Measurements from ENCODE around the gene TMTC4. TPM values are rescaled to one million over a fixed set of nuclear protein-coding genes. Genes with fewer than 3 reads are reported as not detected.

Gene TMTC4
- total RNA-seq, 1 experiment from 2014 or later = 45.4 TPM

- H3K27me3 ChIP-seq (replicated peaks; ENCODE audit: control insufficient read depth, insufficient read depth, low read length) = no peaks in the 10 kb centered on the region
- peak; percentile 26 to 61 for TF ChIP-seq CTCF (IDR thresholded peaks at IDR 0.05; ENCODE audit: insufficient read depth in 1 of 2, low read depth in 1 of 2, low read length in 1 of 2, severe bottlenecking in 1 of 2, unreplicated experiment in 1 of 2)
- intact Hi-C loops (cut with micrococcal nuclease; ENCODE audit: unreplicated experiment) = no loop called here
- H3K36me3 Mint-ChIP-seq (ENCODE audit: insufficient read depth, unreplicated experiment) = no peaks in the 10 kb centered on the region
- ChIA-PET POLR2A (no interaction called here), CTCF (no interaction called here)
- no peak overlapping the region for H3K27ac Mint-ChIP-seq (ENCODE audit: unreplicated experiment)
- H3K9me3 ChIP-seq = no peaks in the 10 kb centered on the region
- no peaks in the 10 kb centered on the region for H3K27me3 Mint-ChIP-seq (ENCODE audit: insufficient read depth, unreplicated experiment)
- no peak overlapping the region for H3K4me3 Mint-ChIP-seq (ENCODE audit: unreplicated experiment)
- peak in 1 of 2 experiments; percentile 34 for DNase-seq
- BruUV-seq (replicated peaks) = no TSS peak
- H3K4me3 ChIP-seq (ENCODE audit: low read depth, low read length) = no peak overlapping the region
- H3K4me1 Mint-ChIP-seq (ENCODE audit: low read depth, unreplicated experiment) = peaks cover 7% of the 10 kb centered on the region
- no peaks in the 10 kb centered on the region for H3K4me1 ChIP-seq
- H3K36me3 ChIP-seq (ENCODE audit: control insufficient read depth, insufficient read depth, low read length) = no peaks in the 10 kb centered on the region
- H3K9me3 Mint-ChIP-seq (ENCODE audit: unreplicated experiment) = peaks cover 6% of the 10 kb centered on the region
These were observed 79.9 kb downstream of the TMTC4 start for GRCh38 chr13:100594731-100595130.

GRCh38 chr13:100594255-100594654 is 80.3 kb downstream of the TMTC4 start:
- CTCF ChIA-PET = no interaction called here
- Mint-ChIP-seq H3K9me3 (ENCODE audit: unreplicated experiment) (peaks cover 6% of the 10 kb centered on the region), H3K36me3 (ENCODE audit: insufficient read depth, unreplicated experiment) (peaks cover under 1% of the 10 kb centered on the region), H3K4me3 (ENCODE audit: unreplicated experiment) (no peak overlapping the region), H3K4me1 (ENCODE audit: low read depth, unreplicated experiment) (peaks cover 7% of the 10 kb centered on the region), H3K27me3 (ENCODE audit: insufficient read depth, unreplicated experiment) (no peaks in the 10 kb centered on the region), H3K27ac (ENCODE audit: unreplicated experiment) (no peak overlapping the region)
- H3K36me3 ChIP-seq (ENCODE audit: control insufficient read depth, insufficient read depth, low read length) = no peaks in the 10 kb centered on the region
- no peak for TF ChIP-seq CTCF (IDR thresholded peaks at IDR 0.05; ENCODE audit: insufficient read depth in 1 of 2, low read depth in 1 of 2, low read length in 1 of 2, severe bottlenecking in 1 of 2, unreplicated experiment in 1 of 2)
- DNase-seq = no peak
- no peak overlapping the region for H3K4me3 ChIP-seq (ENCODE audit: low read depth, low read length)
- no TSS peak for BruUV-seq (replicated peaks)
- POLR2A ChIA-PET = no interaction called here
- intact Hi-C loops (cut with micrococcal nuclease; ENCODE audit: unreplicated experiment) = no loop called here
- H3K9me3 ChIP-seq = no peaks in the 10 kb centered on the region
- H3K4me1 ChIP-seq = no peaks in the 10 kb centered on the region
- no peaks in the 10 kb centered on the region for H3K27me3 ChIP-seq (replicated peaks; ENCODE audit: control insufficient read depth, insufficient read depth, low read length)

- Histone ChIP-seq H3K4me3 (ENCODE audit: low read depth, low read length) (no peak overlapping the region; the same call in 1 of the 2 replicates), H3K36me3 (ENCODE audit: control insufficient read depth, insufficient read depth, low read length) (no peaks in the 10 kb centered on the region), H3K27me3 (replicated peaks; ENCODE audit: control insufficient read depth, insufficient read depth, low read length) (no peaks in the 10 kb centered on the region), H3K4me1 (0 out of 2 replicates have a peak, but pooled peaks cover 10% of the 10 kb centered on the region), H3K9me3 (no peaks in the 10 kb centered on the region)
- Mint-ChIP-seq H3K4me3 (ENCODE audit: unreplicated experiment) (peak overlapping the region; percentile 83), H3K4me1 (ENCODE audit: low read depth, unreplicated experiment) (peaks cover 7% of the 10 kb centered on the region), H3K36me3 (ENCODE audit: insufficient read depth, unreplicated experiment) (peaks cover 5% of the 10 kb centered on the region), H3K9me3 (ENCODE audit: unreplicated experiment) (no peaks in the 10 kb centered on the region), H3K27ac (ENCODE audit: unreplicated experiment) (peak overlapping the region; percentile 85), H3K27me3 (ENCODE audit: insufficient read depth, unreplicated experiment) (no peaks in the 10 kb centered on the region)
- ChIA-PET POLR2A (no interaction called here), CTCF (interaction anchor here (1.0 kb wide), 1 partner anchor 17 kb away, joined by 4 read pairs; no protein-coding TSS in a partner anchor)
- intact Hi-C loops (cut with micrococcal nuclease; ENCODE audit: unreplicated experiment) = loop anchor here (2.0 kb wide), 1 partner anchor 16 kb away; no protein-coding TSS in a partner anchor
- TF ChIP-seq CTCF (IDR thresholded peaks at IDR 0.05; ENCODE audit: insufficient read depth in 1 of 2, low read depth in 1 of 2, low read length in 1 of 2, severe bottlenecking in 1 of 2, unreplicated experiment in 1 of 2) = no peak
- BruUV-seq (replicated peaks) = no TSS peak
- DNase-seq = no peak
These were observed 85.3 kb downstream of the TMTC4 start for GRCh38 chr13:100589178-100589725.

Measured in Caco-2 (cell line).